ENCODE results near the gene COX7A1. TPM values are rescaled to one million over a fixed set of nuclear protein-coding genes. Genes with fewer than 3 reads are reported as not detected.

COX7A1 gene
- polyA plus RNA-seq, 1 donor (not counting 4 experiments of a cell fraction or from before 2014, with no cell fraction given) = 2.6 TPM

DNA sequence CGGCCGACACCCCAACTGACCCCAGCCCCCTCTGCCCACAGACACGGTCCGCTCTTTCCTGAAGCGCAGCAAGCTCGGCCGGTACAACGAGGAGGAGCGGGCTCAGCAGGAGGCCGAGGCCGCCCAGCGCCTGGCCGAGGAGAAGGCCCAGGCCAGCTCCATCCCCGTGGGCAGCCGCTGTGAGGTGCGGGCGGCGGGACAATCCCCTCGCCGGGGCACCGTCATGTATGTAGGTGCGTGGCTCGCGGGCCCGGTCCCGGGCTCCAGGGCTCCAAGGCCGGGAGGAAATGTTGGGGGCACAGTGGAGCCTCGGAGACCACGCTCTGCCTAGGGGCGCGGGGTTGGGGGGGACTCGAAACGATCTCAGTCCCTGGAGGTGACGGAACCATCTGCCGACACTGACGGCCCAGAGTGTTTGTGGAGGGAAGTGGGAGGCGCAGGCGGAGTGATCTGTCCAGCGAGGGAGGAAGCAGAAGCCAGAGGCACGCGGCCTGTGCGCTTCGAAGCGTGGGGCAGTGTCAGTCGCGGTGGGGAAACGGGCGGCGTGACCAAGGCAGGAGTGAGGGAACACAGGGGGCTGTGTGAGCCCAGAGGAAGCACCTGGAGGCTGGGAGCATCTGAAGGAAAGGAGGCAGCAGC is 30.6 kb downstream of the COX7A1 start:
- Histone ChIP-seq H3K9me3 (ENCODE audit: control insufficient read depth, low read depth, low read length) (no peaks in the 10 kb centered on the region), H3K4me3 (ENCODE audit: control insufficient read depth in 2 of 3, extremely low read depth in 1 of 3, insufficient read depth in 2 of 3, low read depth in 1 of 3, low read length in 3 of 3) (no peak overlapping the region), H3K27me3 (ENCODE audit: control insufficient read depth, extremely low read depth, insufficient read depth, low read length) (no peaks in the 10 kb centered on the region), H3K4me1 (ENCODE audit: control insufficient read depth, extremely low read depth, insufficient read depth, low read length) (no peaks in the 10 kb centered on the region), H4K20me1 (ENCODE audit: control insufficient read depth, extremely low read depth, insufficient read depth, low read length) (no peaks in the 10 kb centered on the region), H3K27ac (ENCODE audit: control insufficient read depth, insufficient read depth, low read length) (no peak overlapping the region), H3K4me2 (ENCODE audit: control insufficient read depth, extremely low read depth, insufficient read depth, low read depth, low read length) (no peak overlapping the region), H3K9ac (ENCODE audit: control insufficient read depth, extremely low read depth, insufficient read depth, low read length) (no peak overlapping the region), H3K79me2 (ENCODE audit: control insufficient read depth, insufficient read depth, low read length) (peaks cover 4% of the 10 kb centered on the region), H3K9me1 (ENCODE audit: control insufficient read depth, extremely low read depth, insufficient read depth, low read length) (no peaks in the 10 kb centered on the region), H2AFZ (ENCODE audit: control insufficient read depth, low read length) (no peak overlapping the region), H3K36me3 (ENCODE audit: control insufficient read depth in 2 of 2, extremely low read depth in 1 of 2, insufficient read depth in 2 of 2, low read length in 2 of 2) (peaks cover 23 to 31% of the 10 kb centered on the region in 2 experiments)
- TF ChIP-seq EZH2 (IDR thresholded peaks at IDR 0.05; ENCODE audit: low read length) (no peak), CTCF (optimal IDR thresholded peaks at IDR 0.05 in 1 of 3, IDR thresholded peaks at IDR 0.05 in 1 of 3, conservative IDR thresholded peaks at IDR 0.05 in 1 of 3; ENCODE audit: extremely low read depth in 1 of 3, insufficient read depth in 2 of 3, low read length in 3 of 3) (no peak)
- FAIRE-seq (no peak), DNase-seq (ENCODE audit: low read depth, low spot score) (no peak)
- dilution Hi-C loops (cut with MboI; ENCODE audit: extremely low pct_ligation_motif_present, low sequenced_read_pairs) = no loop called here

DNA sequence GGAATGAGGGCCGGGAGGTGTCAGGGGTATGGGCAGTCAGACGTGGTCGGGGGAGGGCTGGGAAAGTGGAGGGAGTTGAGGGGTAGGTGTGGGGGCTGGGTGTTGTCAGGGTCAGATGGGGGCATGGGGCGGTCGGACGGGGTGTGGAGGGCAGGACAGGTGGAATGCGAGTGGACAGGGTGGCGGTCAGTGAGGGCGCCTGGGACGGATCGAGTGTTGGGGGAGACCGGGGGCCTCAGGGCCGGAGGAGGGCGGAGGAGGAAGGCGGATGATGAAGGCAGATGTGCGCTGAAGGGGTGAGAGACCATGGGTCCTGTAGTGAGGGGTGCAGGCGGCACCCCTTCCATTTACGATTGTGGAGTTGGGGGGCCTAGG is 31.3 kb downstream of the COX7A1 start:
- Histone ChIP-seq H3K9ac (ENCODE audit: control insufficient read depth, extremely low read depth, insufficient read depth, low read length) (no peak overlapping the region), H3K9me1 (ENCODE audit: control insufficient read depth, extremely low read depth, insufficient read depth, low read length) (no peaks in the 10 kb centered on the region), H3K27me3 (ENCODE audit: control insufficient read depth, extremely low read depth, insufficient read depth, low read length) (no peaks in the 10 kb centered on the region), H3K4me1 (ENCODE audit: control insufficient read depth, extremely low read depth, insufficient read depth, low read length) (peaks cover 5% of the 10 kb centered on the region), H3K27ac (ENCODE audit: control insufficient read depth, insufficient read depth, low read length) (no peak overlapping the region), H2AFZ (ENCODE audit: control insufficient read depth, low read length) (no peak overlapping the region), H3K79me2 (ENCODE audit: control insufficient read depth, insufficient read depth, low read length) (peaks cover 9% of the 10 kb centered on the region), H3K4me2 (ENCODE audit: control insufficient read depth, extremely low read depth, insufficient read depth, low read depth, low read length) (no peak overlapping the region), H3K4me3 (ENCODE audit: control insufficient read depth in 2 of 3, extremely low read depth in 1 of 3, insufficient read depth in 2 of 3, low read depth in 1 of 3, low read length in 3 of 3) (no peak overlapping the region), H4K20me1 (ENCODE audit: control insufficient read depth, extremely low read depth, insufficient read depth, low read length) (no peaks in the 10 kb centered on the region), H3K9me3 (ENCODE audit: control insufficient read depth, low read depth, low read length) (no peaks in the 10 kb centered on the region), H3K36me3 (ENCODE audit: control insufficient read depth in 2 of 2, extremely low read depth in 1 of 2, insufficient read depth in 2 of 2, low read length in 2 of 2) (peaks cover 23 to 32% of the 10 kb centered on the region in 2 experiments)
- DNase-seq (ENCODE audit: low read depth, low spot score) (no peak), FAIRE-seq (no peak)
- dilution Hi-C loops (cut with MboI; ENCODE audit: extremely low pct_ligation_motif_present, low sequenced_read_pairs) = no loop called here
- no peak for TF ChIP-seq CTCF (optimal IDR thresholded peaks at IDR 0.05 in 1 of 3, IDR thresholded peaks at IDR 0.05 in 1 of 3, conservative IDR thresholded peaks at IDR 0.05 in 1 of 3; ENCODE audit: extremely low read depth in 1 of 3, insufficient read depth in 2 of 3, low read length in 3 of 3)
- no peak for TF ChIP-seq EZH2 (IDR thresholded peaks at IDR 0.05; ENCODE audit: low read length)
